Right atrium auricular region (tissue), 2 donors: ENCODE data around the gene CYP2D6. TPM values are rescaled to one million over a fixed set of nuclear protein-coding genes. Genes with fewer than 3 reads are reported as not detected.
"Not testable (repeated sequence)": the region's sequence is repeated elsewhere in the genome, so short reads cannot be mapped to it uniquely, and the experiment has no call there.

ENCODE experiments used
- DNase-seq: peaks from one replicate; pipeline ENCODE4 v3.0.0-alpha.2; 2019; ENCODE audit warnings: low spot score
- H3K27ac ChIP-seq, 2 donors: fragments of 200-600 bp; sonication (generic); 1 replicate in 1 of 2; 2 replicates in 1 of 2; pipeline ENCODE4 v1.5.1; 2016 to 2019
- H3K27me3 ChIP-seq, 2 donors: fragments of 200-600 bp; sonication (generic); one replicate each; pipeline versions ENCODE4 v1.5.1 to v1.6.0; 2017 to 2019
- H3K36me3 ChIP-seq: fragments of 200-600 bp; sonication (generic); one replicate; pipeline ENCODE4 v1.5.1; 2016
- H3K4me1 ChIP-seq, 2 donors: fragments of 200-600 bp; sonication (generic); one replicate each; pipeline versions ENCODE4 v1.5.1 to v1.6.0; 2017 to 2019
- H3K4me3 ChIP-seq, 2 donors: fragments of 200-600 bp; sonication (generic); 1 replicate in 1 of 2; 2 replicates in 1 of 2; pipeline ENCODE4 v1.5.1; 2017 to 2019; ENCODE audit warnings: mild to moderate bottlenecking in 1 of 2, moderate library complexity in 1 of 2
- H3K9me3 ChIP-seq, 2 donors: fragments of 200-600 bp; sonication (generic); one replicate each; pipeline ENCODE4 v1.5.1; 2019
- CTCF ChIP-seq, 2 donors: fragments of 200-600 bp; sonication (generic); IDR thresholded peaks; one replicate each; pipeline ENCODE4 v1.5.1; 2019; ENCODE audit warnings: antibody characterized with exemption in 2 of 2
- total RNA-seq, 2 donors: library from RNA; depleted of rRNA; stranded (reverse); fragments of >200 nt; gene quantifications; one replicate each; pipeline ENCODE4 v1.1.0, GENCODE V29; 2016

The CYP2D6 gene
- not detected for total RNA-seq

GRCh38 chr22:42130639-42131431 lies at the start of gene CYP2D6:
Gene CYP2D6 (minus strand): TSS chr22:42130810. CDS start chr22:42130791, 19 bp downstream.
- not testable (repeated sequence) for H3K4me1 ChIP-seq, H3K9me3 ChIP-seq, H3K36me3 ChIP-seq, H3K4me3 ChIP-seq, H3K27ac ChIP-seq, H3K27me3 ChIP-seq
- DNase-seq = peak; percentile 52

- Histone ChIP-seq H3K27me3 (no peaks in the 10 kb centered on the region), H3K4me1 (no peaks in the 10 kb centered on the region), H3K27ac (no peak overlapping the region), H3K36me3 (no peaks in the 10 kb centered on the region), H3K4me3 (no peak overlapping the region), H3K9me3 (no peaks in the 10 kb centered on the region)
- no peak for TF ChIP-seq CTCF (IDR thresholded peaks at IDR 0.05)
- no peak for DNase-seq
Observed at GRCh38 chr22:42179616-42180015, 49.0 kb upstream of the CYP2D6 start.

DNA sequence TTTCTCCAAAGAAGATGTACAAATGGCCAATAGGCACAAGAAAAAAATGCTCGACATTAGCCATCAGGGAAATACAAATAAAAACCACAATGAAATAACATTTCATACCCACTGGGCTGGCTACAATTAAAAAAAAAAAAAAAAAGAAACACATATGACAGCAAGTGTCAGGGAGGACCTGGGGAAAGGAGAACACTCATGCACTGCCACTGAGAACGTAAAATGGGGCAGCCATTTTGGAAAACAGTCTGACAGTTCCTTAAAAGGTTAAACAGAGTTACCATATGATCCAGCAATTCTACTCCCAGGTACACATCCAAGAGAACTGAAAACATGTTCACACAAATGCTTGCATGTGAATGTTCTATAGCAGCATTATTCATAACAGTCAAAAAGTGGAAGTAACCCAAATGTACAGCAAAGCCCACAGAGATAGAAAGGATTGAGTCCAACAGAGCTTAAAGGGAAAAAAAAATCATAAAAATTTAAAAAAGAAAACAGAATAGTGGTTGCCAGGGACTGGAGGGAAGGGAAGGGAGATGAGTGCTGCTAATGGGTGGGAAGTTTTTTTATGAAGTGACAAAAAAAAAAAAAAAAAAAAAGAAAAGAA lies 48.4 kb upstream of the CYP2D6 start:
- H3K9me3 ChIP-seq = no peaks in the 10 kb centered on the region
- no peaks in the 10 kb centered on the region for H3K27me3 ChIP-seq
- H3K27ac ChIP-seq = no peak overlapping the region
- no peaks in the 10 kb centered on the region for H3K36me3 ChIP-seq
- no peak overlapping the region for H3K4me3 ChIP-seq
- DNase-seq = no peak
- no peak for TF ChIP-seq CTCF (IDR thresholded peaks at IDR 0.05)
- H3K4me1 ChIP-seq = no peaks in the 10 kb centered on the region

DNA sequence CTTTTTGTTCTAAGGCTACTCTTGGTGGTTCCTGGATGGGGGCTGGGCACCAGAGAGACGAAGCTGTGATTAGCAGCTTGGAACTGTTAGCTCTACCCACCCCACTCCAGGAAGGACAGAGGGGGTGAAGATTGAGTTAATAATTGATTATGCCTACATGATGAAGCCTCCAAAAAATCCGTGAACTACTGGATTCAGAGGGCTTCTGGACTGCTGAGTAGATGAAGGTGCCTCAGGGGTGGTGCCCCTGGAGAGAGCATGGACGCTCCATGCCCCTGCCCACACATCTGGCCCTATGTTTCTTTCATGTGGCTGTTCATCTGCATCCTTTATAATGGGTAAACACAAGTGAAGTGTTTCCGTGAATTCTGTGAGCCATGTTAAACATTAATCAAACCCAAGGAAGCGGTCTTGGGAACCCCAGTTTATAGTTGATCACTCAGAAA lies 47.3 kb upstream of the CYP2D6 start:
- Histone ChIP-seq H3K27ac (no peak overlapping the region), H3K4me3 (no peak overlapping the region), H3K4me1 (no peaks in the 10 kb centered on the region), H3K9me3 (no peaks in the 10 kb centered on the region), H3K36me3 (no peaks in the 10 kb centered on the region), H3K27me3 (no peaks in the 10 kb centered on the region)
- TF ChIP-seq CTCF (IDR thresholded peaks at IDR 0.05) = no peak
- no peak for DNase-seq

GRCh38 chr22:42176255-42176915 lies 45.8 kb upstream of the CYP2D6 start:
- Histone ChIP-seq H3K4me3 (no peak overlapping the region), H3K4me1 (peaks cover 0 to 4% of the 10 kb centered on the region in 2 donors), H3K9me3 (no peaks in the 10 kb centered on the region), H3K27ac (no peak overlapping the region), H3K36me3 (no peaks in the 10 kb centered on the region), H3K27me3 (no peaks in the 10 kb centered on the region)
- TF ChIP-seq CTCF (IDR thresholded peaks at IDR 0.05) = no peak
- no peak for DNase-seq

GRCh38 chr22:42174062-42174461 lies 43.5 kb upstream of the CYP2D6 start:
- no peak for TF ChIP-seq CTCF (IDR thresholded peaks at IDR 0.05)
- Histone ChIP-seq H3K36me3 (peaks cover 8% of the 10 kb centered on the region), H3K4me1 (peaks cover 0 to 4% of the 10 kb centered on the region in 2 donors), H3K4me3 (no peak overlapping the region), H3K27me3 (no peaks in the 10 kb centered on the region), H3K27ac (no peak overlapping the region), H3K9me3 (no peaks in the 10 kb centered on the region)
- DNase-seq = no peak
